ENCODE measurements around the gene HOXC5.

Gene HOXC5

DNA sequence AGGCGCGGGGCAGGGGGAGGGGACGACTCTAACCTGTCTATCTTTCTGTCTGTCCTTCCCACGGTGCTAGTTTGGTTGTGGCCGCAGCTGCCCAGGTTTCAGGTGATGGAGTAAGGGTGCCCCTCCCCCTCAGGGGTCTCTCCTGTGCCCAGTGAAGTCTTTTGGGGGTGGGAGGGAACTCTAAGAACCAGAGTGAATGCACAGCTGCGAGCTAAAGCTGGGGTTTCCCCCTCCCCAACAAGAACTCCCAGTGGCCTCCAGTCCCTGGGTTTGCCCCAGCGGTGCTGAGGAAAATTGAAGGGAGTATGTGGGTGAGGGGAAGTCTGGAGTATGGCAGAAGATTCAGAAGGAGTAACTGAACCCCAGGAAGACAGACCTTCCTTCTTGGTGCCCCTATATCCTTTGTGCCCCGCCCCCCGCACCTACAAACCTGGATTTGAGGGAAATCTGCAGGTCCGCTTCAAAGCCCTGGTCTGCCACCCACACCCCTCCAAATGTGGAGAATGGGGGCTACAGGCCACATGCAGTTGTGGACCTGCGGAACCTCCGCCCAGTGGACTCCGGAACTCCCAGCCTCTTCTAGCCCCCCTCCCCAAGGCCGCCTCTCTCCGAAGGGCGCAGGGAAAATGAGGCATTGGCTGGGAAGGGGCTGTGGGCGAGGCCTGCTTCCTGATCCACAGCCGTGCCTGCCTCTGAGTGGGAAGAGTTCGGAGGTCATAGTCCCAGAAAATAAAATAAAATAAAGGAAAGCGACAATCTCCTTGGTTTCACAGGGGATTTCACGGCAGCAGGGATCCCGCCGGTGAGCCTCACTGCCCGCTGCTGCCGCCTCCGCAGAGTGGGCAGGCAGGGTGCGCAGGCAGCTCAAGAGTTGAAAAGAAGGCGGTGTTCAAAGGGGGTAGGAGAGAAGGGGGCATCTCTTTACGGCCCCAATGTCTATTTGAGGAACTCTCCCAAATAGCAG is 36.3 kb upstream of the HOXC5 start:
- no peak for DNase-seq

- no peak for DNase-seq
Observed at GRCh38 chr12:53997204-53998109, 35.4 kb upstream of the HOXC5 start.

DNA sequence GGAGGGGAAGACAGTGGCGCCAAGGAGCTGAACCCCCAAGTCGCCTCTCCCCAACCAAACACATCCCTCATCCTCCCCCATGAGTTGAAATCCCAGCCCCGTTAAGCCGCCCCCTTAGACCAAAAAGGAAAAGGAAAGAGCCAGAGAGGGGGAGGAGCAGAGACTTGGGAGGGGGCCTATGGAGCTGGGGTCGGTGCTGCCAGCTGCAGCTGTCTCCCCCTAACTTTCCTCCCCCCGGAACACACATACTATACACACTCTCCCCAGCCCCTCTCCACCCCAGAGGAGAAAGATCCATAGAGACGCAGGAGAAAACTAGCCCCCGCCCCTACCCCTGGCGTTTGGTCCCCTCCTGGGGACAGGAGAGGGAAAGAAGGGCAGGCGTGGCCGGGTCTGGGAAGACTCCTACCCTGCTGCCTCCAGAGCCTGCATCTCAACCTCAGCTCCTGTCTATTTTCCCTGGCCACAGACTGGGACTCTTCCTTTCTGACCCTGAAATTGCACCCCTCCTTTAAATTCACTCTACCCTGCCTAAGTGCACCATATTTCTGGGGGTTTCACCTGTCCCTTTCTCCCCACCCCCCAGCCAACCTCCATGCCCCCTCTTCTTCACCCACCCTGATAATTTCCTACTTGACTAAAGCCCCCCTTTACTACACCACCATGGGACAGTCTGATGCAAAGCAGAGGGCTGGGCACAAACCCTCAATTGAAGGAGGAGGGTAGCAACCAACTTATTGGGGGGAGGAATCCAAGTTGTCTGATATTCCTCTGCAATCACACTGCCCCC is 34.5 kb upstream of the HOXC5 start:
- DNase-seq = no peak

- no peak for DNase-seq
Observed at GRCh38 chr12:53998900-53999236, 34.0 kb upstream of the HOXC5 start.

GRCh38 chr12:53999559-54000115 is 33.2 kb upstream of the HOXC5 start:
- DNase-seq = peak in 1 of 2 experiments; percentile 16

DNA sequence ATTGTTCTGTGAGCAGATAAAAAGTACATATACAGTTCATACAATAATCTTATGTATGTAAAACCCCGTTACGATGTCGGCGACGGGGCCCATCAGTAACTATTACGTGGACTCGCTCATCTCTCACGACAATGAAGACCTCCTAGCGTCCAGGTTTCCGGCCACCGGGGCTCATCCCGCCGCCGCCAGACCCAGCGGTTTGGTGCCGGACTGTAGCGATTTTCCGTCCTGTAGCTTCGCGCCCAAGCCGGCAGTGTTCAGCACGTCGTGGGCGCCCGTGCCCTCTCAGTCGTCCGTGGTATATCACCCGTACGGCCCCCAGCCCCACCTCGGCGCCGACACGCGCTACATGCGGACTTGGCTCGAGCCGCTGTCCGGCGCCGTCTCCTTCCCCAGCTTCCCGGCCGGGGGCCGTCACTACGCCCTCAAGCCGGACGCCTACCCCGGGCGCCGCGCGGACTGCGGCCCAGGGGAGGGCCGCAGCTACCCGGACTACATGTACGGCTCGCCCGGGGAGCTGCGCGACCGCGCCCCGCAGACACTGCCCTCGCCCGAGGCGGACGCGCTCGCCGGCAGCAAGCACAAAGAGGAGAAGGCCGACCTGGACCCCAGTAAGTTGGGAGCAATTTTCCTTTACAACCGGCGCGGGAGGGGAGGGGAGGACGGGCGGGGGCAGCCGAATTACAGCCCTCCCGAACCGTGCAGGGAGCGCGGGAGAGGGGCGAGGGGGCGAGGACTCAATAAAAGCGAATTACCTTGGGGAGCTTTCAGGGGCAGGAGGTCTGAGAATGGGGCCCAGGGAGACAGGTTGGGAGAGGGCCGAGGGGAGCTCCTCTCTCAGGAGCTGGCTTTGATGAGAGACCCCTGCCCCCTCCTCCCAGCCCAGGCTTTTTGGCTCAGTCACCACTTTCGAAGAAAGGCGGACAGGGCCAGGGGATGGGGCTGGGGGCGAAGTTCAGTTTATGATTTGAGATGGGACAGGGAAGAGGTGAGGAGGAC is 32.4 kb upstream of the HOXC5 start, which contains the start of gene HOXC9:
TSS of gene HOXC9 (plus strand) at position 46 of the 999 bp plus-strand sequence. CDS start at position 74, 28 bp downstream.
- DNase-seq = no peak

- DNase-seq = no peak
Observed at GRCh38 chr12:54001283-54002187, 31.3 kb upstream of the HOXC5 start.

DNA sequence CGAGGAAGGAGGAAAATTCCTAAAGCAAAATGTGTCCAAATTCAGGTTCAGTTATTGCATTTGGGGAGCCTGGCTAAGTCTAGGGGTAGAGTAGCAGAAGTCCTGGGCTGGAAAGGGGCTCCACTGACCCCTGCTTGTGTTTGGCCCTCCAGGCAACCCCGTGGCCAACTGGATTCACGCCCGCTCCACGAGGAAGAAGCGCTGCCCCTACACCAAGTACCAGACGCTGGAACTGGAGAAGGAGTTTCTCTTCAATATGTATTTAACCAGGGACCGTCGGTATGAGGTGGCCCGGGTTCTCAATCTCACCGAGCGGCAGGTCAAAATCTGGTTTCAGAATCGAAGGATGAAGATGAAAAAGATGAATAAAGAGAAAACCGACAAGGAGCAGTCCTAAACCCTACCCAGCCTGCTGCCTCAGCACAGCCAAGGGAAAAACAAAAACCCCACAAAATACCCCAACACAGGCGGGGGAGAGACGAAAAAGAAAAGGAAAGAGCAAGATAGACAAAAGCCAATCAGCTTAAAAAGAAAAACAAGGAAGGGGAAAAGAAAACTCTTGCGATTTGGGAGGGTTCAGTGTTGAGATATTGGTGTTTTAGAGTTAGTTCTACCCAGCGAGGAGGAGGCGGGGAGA is 30.5 kb upstream of the HOXC5 start:
- DNase-seq = no peak

GRCh38 chr12:54002915-54003389 is 29.9 kb upstream of the HOXC5 start:
- no peak for DNase-seq

DNA sequence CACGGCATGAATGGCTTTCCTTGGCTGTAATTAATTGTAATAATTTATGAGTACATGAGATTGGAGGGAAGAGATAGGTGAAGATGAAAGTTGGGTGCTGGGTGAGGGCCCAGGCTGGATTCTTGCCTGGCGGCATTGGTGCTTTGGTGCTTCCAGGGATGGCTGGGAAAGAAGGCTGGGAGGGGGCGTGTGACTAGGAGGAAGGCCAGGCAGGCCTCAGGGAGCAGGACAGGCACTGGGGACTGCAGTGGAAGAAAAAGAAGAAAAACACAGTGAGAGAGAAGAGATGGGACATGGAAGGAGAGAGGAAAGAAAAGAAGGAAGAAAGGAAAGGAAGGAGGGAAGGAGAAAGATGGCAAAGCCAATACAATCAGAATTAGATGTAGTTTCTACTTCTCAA is 29.2 kb upstream of the HOXC5 start:
- no peak for DNase-seq

DNA sequence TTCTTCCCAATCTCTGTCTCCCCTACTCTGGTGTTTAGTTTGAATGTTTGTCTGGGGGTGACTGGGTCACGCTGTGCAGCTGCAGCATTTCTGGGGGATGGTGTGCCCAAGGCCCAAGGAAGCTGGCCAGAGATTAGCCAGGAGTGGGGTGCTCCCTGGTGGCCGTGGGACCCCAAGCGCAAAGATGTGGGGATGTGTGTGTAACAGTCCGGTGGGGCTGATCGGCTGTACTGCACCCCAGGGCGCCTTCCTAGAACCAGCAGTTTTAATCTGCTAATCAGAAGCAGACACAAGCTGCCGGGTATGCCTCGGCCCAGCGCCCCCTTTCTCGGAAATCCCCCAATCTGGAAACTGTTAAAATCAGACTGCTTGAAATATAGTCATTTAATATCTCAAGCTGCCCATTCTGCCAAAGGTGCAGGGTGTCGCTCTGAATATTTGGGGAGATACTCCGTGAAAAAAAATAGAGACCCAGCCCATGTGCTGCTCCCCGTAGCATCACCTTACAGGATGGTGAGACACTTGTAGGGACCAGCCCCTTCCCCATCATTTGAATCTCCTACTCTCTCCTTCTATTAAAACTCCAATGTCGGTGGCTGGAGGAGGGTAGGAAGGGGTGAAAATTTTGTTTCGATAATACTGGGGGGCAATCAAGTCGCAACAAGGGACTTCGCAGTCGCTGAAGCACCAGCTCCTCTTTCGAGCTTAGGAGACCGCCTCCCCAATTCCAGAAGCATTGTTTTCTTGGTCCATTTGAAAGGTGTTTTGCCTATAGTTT is 28.6 kb upstream of the HOXC5 start:
- DNase-seq = no peak

DNA sequence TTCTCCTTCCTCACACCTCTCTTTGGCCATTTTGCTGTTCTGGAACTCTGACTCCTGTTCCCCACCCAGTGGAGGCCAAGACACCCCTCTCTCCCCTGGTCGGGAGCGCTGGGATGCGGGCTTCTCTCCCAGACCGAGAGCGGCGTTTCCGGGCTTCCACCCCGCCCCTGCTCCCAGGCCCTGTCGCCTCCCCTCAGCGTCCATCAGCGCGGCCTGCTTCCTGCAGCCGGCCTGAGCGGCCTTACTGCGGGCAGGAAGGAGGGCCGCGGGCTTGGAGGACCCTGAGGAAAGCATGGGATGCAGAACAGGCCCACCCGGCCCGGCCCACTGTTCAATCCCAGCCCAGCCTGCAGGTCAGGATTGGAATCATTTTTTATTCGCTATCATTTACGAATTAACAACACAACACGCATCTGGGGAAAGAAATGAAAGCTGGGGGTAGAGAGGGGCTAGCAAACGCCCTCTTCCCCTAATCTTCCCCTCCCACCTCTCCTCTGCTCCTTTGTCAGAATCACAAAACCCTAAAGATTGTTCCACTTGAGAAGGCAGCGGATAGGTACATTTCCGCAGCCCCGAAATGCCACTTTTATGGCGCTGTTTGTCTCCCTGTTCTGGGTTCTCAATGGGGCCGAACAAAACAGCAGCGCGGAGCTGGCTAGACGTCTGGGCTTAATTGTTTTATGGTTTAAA is 27.9 kb upstream of the HOXC5 start:
- DNase-seq = no peak

- no peak for DNase-seq
Observed at GRCh38 chr12:54005531-54005852, 27.4 kb upstream of the HOXC5 start.

DNA sequence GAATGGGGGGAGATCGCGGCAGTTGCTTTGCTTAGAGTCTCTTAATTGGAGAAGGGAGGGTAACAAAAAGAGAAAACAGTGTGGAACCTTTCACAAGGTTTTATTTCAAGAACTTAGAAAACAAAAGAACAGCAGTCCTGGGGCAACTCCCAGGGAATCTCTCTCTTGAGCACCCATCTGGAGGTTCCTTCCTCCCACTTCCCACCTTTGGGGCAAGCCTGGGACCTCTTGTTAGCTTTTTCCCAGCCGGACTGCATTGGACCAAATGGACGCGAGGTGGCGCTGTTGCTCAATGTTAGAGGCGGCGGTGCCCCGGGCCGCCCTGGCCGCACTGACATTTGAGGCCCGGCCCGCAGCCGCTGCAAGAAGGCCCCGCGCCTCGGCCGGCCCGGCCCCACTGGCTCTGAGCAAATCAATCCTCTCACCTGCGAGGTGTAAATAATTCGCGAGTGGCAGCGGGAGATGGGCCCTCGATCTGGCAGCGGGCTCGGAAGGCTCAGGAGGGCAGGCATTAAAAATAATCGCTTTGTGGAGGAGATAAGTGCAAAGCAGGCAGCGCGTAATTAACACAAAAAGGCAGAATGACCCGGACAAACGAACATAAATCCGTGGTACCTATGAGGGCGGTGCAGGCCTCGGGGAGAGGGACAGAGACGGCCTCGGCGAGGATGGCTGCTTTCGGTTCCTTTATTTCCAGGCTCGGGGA is 26.8 kb upstream of the HOXC5 start:
- DNase-seq = peak; percentile 44 to 74

DNA sequence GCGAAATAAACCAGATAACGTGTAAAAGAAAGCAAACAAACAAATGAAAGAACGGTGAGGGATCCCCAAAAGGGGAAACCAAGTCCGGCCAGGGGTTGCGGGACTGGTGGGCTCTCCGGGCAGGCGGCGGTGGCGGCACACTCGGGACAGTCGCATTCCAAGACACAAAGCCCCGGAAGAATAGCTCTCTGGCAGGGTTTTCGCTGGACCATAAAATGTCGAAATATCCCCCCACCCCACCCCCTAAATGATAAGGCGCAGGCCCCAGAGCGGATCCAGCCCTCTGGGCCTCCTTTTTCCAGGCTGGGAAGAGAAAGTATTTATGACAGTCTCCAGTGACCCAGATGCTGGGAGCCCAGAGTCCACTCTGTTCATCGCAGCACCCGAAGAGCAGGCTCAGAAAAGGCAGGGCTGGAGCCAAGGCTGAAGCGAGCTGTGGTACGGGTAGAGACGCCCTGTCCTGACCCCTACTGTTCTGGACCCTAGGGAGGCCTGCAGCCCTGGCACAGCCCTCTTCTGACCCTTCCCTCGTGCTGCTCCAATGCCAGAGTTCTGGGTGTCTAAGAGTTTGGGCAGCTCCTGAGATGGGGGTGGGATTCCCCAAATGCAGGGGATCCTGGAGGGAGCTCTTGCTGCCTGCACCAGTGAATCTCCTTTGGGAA is 26.2 kb upstream of the HOXC5 start:
- no peak for DNase-seq

- DNase-seq = no peak
Observed at GRCh38 chr12:54007538-54008259, 25.2 kb upstream of the HOXC5 start.
